HG02970 (cell line): ENCODE measurements around the gene IL1RAPL1.

Experiments
- ATAC-seq: cut with Tn5 transposase; IDR thresholded peaks from one replicate; pipeline ENCODE4 v1.9.1; 2021; ENCODE audit warnings: mild to moderate bottlenecking, moderate library complexity, moderate number of reproducible peaks; ENCODE audit not compliant: unreplicated experiment, low FRiP score

IL1RAPL1 gene

DNA sequence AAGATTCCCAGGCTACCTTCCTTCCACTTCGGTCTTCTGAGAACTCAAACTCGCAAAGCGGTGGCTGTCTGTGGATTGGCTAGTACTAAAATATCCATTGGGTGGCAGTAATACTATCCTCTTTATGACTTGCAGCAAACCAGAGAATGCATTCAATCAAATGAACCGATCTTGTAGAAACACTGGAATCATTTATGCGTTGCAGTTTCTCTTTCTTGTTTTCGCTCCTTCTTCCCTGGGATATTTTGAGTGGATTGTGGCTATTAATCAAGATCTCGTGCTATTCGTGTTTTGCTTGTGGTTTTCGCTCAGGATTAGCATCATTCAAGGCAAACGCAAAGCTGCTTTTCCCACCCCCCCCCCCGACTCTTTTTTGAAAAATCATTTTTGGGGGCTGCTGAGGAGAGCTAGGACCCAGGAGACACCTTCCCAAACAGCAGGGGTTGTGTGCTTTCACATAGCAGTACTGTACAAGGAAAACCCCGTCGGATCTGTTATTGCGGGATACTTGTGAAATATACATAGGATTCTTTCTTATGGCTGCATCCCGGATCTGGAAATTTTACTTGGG lies at the start of gene IL1RAPL1:
IL1RAPL1 (plus strand) TSS at position 466 of the 571 bp plus-strand sequence.
- no peak for ATAC-seq

GRCh38 chrX:28542791-28543190 lies 44.5 kb upstream of the IL1RAPL1 start:
- ATAC-seq, result no peak

DNA sequence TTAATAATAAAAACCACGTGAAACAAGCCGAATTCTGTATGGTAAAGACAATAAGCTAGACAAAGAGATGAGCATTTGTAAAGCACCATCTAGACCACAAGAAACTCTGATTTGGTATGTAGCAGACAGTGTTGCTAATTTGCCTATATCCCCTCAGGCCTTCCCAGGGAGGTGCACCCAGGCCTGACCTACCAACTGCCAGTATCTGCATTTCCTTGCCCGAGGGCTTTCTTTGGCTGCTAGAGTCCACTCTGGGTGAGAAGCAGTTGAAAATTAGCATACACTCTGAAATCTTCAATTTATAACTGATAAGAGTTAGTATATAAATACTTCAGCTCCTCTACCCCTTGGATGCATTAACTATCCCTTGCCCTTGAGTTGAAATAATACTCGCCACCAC lies 37.4 kb upstream of the IL1RAPL1 start:
- ATAC-seq, result no peak

- ATAC-seq, result no peak
Observed at GRCh38 chrX:28550331-28550872, 36.8 kb upstream of the IL1RAPL1 start.

DNA sequence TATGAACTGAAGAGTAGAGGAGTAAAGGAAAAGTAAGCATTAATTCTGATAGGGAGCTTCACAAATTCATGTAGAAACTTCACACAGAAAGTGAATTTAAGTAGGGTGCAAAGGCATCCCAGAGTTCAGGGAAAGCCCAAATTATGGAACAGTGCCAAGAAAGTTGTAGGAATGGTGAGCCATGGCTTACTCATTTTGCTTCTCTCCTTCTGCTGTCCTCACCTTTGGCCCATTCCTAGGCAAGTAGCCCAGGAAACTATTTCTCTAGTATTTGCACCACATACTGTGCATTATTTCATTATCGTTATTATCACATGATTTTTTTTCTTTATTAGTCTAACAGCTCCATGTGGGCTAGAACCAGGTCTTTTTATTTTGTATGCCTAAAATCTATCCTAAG lies 34.9 kb upstream of the IL1RAPL1 start:
- ATAC-seq, result no peak

- no peak for ATAC-seq
Observed at GRCh38 chrX:28552882-28553829, 34.1 kb upstream of the IL1RAPL1 start.

DNA sequence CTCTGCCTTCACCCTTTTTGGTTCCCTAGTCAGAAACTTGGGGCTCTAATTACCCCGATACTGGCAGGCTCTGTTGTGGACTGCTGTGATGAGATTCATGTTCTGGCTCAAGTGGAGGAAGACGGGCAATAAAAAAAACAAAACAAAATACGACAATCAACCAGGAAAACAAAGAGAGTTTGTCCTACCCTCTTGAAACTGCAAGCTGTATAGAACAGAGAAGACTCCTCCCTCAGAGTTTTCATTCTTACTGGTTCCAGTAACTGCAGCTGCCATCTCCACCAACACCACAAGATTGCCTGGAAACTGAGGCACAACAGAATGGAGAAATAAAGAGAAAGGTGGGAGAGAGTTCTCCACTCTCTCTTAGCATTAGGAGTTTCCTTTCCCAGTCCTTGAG lies 11.1 kb upstream of the IL1RAPL1 start:
- no peak for ATAC-seq

- no peak for ATAC-seq
Observed at GRCh38 chrX:28581522-28581921, 5.7 kb upstream of the IL1RAPL1 start.

- ATAC-seq, result no peak
Observed at GRCh38 chrX:28582511-28582910, 4.7 kb upstream of the IL1RAPL1 start.

DNA sequence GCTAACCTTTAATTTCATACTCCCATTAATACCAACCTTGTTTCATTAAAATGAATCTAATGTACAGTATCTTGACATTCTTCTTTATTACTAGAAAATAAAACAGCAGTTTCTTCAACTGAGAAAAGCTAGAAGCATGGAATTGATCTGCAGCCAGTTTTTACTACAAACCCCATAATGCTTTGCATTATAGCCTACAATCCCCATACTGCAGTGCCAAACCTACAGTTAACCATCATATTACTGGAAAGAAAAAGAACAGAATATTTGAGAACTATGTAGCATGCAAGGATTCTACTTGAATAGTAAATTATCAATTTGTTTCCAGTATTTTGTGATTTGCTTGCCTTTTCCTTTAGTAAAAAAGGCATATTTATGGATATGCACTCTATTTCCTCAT lies 3.2 kb upstream of the IL1RAPL1 start:
- ATAC-seq, result no peak

DNA sequence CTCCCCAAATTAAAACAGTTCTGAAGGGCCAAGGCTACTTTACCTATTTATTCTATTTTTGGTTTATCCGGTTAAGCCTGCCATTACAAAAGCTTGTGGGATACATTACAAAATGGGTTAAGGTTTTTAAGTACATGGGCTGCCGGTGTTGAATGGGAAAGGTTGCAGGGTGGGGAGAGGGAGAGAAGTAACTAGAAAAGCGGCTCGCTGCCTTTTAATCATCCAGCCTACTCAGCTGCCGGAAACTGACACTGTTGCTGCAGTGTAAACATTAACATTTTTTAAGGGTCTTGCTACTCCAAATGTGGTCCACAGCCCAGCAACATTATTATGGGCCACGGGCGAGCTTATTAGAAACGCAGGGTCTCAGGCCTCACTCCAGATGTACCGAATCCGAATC lies 1.5 kb upstream of the IL1RAPL1 start:
- ATAC-seq, result no peak

- no peak for ATAC-seq
Observed at GRCh38 chrX:28586286-28586685, 960 bp upstream of the IL1RAPL1 start.

DNA sequence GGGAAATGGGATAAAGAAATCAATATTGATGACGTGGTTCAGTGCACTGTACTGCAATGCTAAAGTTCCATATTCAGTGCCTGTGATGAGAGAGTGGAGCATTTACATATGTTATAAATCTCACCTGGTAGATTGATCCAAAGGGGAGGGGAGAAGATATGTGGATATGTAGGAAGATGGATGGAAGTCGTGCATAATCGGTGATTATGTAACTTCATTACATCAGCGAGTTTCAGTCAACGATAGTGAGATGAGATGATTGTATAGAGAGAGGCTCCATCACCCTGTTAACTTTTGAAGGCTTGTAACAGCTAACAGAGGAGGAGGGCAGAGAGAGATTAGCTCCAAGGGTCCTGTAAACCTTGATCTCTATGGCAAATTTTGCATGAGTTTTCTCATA lies 1.8 kb downstream of the IL1RAPL1 start:
- ATAC-seq, result no peak

DNA sequence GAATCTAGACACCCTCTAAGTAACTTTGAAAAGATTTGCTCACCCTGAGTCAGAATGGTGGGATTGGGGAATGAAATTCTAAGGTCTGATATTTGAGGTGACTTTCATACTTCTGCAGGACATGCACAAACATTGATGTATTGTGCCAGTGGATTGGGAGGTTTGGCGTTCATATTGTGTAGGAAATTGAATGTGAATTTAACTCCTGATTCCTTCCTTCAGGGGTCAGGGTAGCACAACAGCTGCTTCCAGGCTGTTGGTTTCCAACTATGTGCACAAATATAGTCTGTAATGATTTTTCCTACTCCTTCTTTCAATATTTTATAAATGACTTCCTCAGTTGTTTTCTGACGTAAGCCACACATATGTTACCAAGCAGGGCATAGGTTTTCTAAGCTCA lies 3.1 kb downstream of the IL1RAPL1 start:
- no peak for ATAC-seq

- no peak for ATAC-seq
Observed at GRCh38 chrX:28591542-28591941, 4.3 kb downstream of the IL1RAPL1 start.

DNA sequence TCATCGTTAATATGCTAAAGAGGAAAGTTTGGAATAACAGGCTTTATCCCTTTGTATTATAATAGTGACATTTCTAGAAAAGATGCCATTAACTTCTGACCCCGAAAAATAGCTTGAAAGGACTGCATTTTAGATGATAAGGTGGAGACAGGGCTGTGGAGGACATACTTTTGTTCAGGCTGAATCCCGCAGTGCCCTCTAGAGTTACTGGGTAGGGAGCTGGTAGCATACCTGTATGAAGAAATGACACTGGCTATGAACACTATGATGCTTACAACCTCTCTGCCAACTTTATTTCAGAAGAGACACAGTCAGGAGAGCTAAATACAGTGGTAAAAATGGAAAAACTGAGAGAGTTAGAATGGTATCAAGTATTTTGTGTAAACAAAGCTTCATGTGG lies 8.1 kb downstream of the IL1RAPL1 start:
- no peak for ATAC-seq

- ATAC-seq, result no peak
Observed at GRCh38 chrX:28599957-28600356, 12.7 kb downstream of the IL1RAPL1 start.

DNA sequence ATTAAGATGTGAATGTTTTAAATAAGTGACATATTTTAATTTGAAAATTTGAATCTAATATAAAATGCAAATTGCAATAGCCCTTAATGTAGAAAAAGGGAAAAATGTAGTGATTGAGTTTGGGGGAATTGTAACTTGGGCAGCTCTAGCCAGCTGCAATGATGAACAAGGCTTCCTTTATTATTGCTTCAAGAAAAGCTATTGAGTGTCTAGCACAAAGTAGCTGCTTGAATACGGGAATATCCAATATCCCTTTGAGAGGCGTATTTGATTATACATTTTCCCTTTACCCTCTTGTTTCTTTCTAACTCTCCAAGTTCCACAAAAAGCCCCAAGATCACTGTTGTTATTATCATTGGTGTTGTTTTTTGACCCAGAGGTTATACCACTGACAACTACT lies 21.8 kb downstream of the IL1RAPL1 start:
- no peak for ATAC-seq

GRCh38 chrX:28609917-28610613 lies 22.8 kb downstream of the IL1RAPL1 start:
- ATAC-seq, result no peak

- no peak for ATAC-seq
Observed at GRCh38 chrX:28610746-28611145, 23.5 kb downstream of the IL1RAPL1 start.

- no peak for ATAC-seq
Observed at GRCh38 chrX:28613558-28613957, 26.3 kb downstream of the IL1RAPL1 start.
